GM18907 (cell line): ENCODE measurements around the gene RIF1.

ENCODE experiments used
- ATAC-seq: cut with Tn5 transposase; IDR thresholded peaks from one replicate; pipeline ENCODE4 v1.9.1; 2021; ENCODE audit warnings: mild to moderate bottlenecking, moderate library complexity; ENCODE audit not compliant: unreplicated experiment

RIF1 gene

DNA sequence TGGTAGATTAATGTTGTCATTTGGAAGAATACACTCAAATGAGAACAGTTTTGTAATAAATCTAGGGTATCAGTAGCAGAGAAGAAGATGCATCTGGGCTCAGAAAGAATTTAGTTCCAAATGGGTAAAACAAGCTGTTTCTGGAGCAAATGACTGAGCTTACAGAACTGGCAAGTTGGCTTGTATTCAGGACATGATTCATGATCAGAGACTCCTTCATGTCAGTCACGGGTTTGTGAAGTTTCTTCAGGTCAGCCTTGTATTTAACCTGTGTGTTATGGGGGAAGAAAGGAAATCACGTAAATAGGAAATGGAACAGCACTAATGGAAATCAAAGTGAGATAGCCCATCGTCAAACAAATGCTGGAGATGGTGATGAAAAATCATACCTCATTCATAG is 109.1 kb downstream of the RIF1 start:
- ATAC-seq, result no peak

GRCh38 chr2:151520976-151521375 is 111.3 kb downstream of the RIF1 start:
- no peak for ATAC-seq

GRCh38 chr2:151522556-151522955 is 112.9 kb downstream of the RIF1 start:
- ATAC-seq, result no peak

DNA sequence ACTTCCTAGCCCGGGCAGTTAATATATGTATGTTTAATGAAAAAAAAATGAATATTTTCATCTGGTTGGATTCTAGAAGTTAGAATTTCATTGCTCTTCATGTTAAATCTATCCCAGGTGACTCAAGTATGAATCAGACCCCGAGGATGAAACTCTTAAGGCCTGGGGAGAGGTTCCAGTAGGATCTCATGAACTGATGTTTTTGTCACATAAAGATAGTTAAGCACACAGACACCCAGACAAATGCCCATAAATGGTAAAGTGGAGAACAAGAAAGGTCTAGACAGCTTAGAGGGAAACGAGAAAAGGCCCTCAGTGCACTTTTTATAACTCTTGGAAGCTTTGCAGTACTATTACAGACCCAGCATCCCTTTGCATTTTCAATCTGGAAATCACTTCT is 114.1 kb downstream of the RIF1 start:
- ATAC-seq, result no peak

- no peak for ATAC-seq
Observed at GRCh38 chr2:151525821-151526373, 116.2 kb downstream of the RIF1 start.

GRCh38 chr2:151526572-151527090 is 116.9 kb downstream of the RIF1 start:
- ATAC-seq, result no peak
